CD4-positive, CD25-positive, alpha-beta regulatory T cell (primary cell): ENCODE data around the gene PIPOX. TPM values are rescaled to one million over a fixed set of nuclear protein-coding genes. Genes with fewer than 3 reads are reported as not detected.
A peak's percentile ranks its signal among the peaks of the same experiment; 100 is the strongest.

Experiments used
- ATAC-seq, 2 donors: fragments of 150-1000 bp; cut with Tn5 transposase; one replicate each; pipeline ENCODE4 v1.10.0; 2021; ENCODE audit warnings: low read depth in 2 of 2, moderate number of reproducible peaks in 2 of 2, moderate library complexity in 1 of 2
- DNase-seq, 3 donors: peaks; one replicate each; pipeline versions ENCODE4 v3.0.0 to v3.0.0-alpha.2; 2012 to 2022; ENCODE audit warnings: mixed read lengths in 1 of 3
- H3K27ac ChIP-seq: one replicate; pipeline ENCODE4 v1.7.0; 2013; ENCODE audit warnings: mild to moderate bottlenecking, low read length; ENCODE audit not compliant: insufficient read depth, poor library complexity, severe bottlenecking
- H3K27me3 ChIP-seq: one replicate; pipeline ENCODE4 v1.7.0; 2013; ENCODE audit warnings: low read length; ENCODE audit not compliant: control insufficient read depth, insufficient read depth
- H3K36me3 ChIP-seq: one replicate; pipeline ENCODE4 v1.7.0; 2013; ENCODE audit warnings: mild to moderate bottlenecking, low read length, moderate library complexity; ENCODE audit not compliant: control insufficient read depth, insufficient read depth
- H3K4me1 ChIP-seq: 2 replicates; pipeline ENCODE4 v1.7.0; 2013; ENCODE audit warnings: mild to moderate bottlenecking, low read length; ENCODE audit not compliant: insufficient read depth, control insufficient read depth, poor library complexity, severe bottlenecking
- H3K4me3 ChIP-seq: one replicate; pipeline ENCODE4 v1.7.0; 2013; ENCODE audit warnings: low read depth, mild to moderate bottlenecking, low read length, moderate library complexity
- H3K9me3 ChIP-seq, 2 experiments: 1 replicate in 1 of 2; 2 replicates in 1 of 2; pipeline ENCODE4 v1.7.0; 2013; ENCODE audit warnings: low read length in 2 of 2, mild to moderate bottlenecking in 1 of 2, moderate library complexity in 1 of 2; ENCODE audit not compliant: control insufficient read depth in 2 of 2
- H3K27ac Mint-ChIP-seq, 3 donors: one replicate each; pipeline ENCODE4 v1.8.0; 2020 to 2022; ENCODE audit warnings: mild to moderate bottlenecking in 3 of 3, mixed read lengths in 3 of 3, moderate library complexity in 2 of 3
- H3K27me3 Mint-ChIP-seq: one replicate; pipeline ENCODE4 v1.8.0; 2022; ENCODE audit warnings: mild to moderate bottlenecking, mixed read lengths
- H3K36me3 Mint-ChIP-seq: one replicate; pipeline ENCODE4 v1.8.0; 2020; ENCODE audit warnings: mixed read lengths
- H3K4me1 Mint-ChIP-seq, 4 donors: one replicate each; pipeline ENCODE4 v1.8.0; 2020 to 2022; ENCODE audit warnings: mixed read lengths in 4 of 4, mild to moderate bottlenecking in 1 of 4
- H3K4me3 Mint-ChIP-seq, 4 donors: one replicate each; pipeline ENCODE4 v1.8.0; 2020 to 2022; ENCODE audit warnings: mild to moderate bottlenecking in 4 of 4, mixed read lengths in 4 of 4, moderate library complexity in 3 of 4
- H3K9me3 Mint-ChIP-seq, 7 donors: one replicate each; pipeline ENCODE4 v1.8.0; 2020 to 2022; ENCODE audit warnings: mixed read lengths in 7 of 7, mild to moderate bottlenecking in 3 of 7, moderate library complexity in 2 of 7
- polyA plus RNA-seq, 4 donors: library from polyadenylated mRNA; unstranded; fragments of 300-500 nt; fragmentation: Illumina TruSeq; gene quantifications; one replicate each; pipeline ENCODE4 v1.2.3, GENCODE V29; 2021
- total RNA-seq: library from RNA; stranded (reverse); gene quantifications from one replicate; pipeline ENCODE4 v1.2.3, GENCODE V29; 2022

The PIPOX gene
- total and polyA plus RNA-seq, 5 donors from 2014 or later = 0.73 to 3.9 (median 1.4) TPM

GRCh38 chr17:29094101-29094708 is 51.3 kb downstream of the PIPOX start:
- ATAC-seq (no peak), DNase-seq (no peak)
- Mint-ChIP-seq H3K27me3 (no peaks in the 10 kb centered on the region), H3K9me3 (no peaks in the 10 kb centered on the region), H3K27ac (no peak overlapping the region), H3K4me3 (no peak overlapping the region), H3K36me3 (peaks cover 9% of the 10 kb centered on the region), H3K4me1 (no peaks in the 10 kb centered on the region)
- Histone ChIP-seq H3K9me3 (no peaks in the 10 kb centered on the region), H3K4me1 (no peaks in the 10 kb centered on the region), H3K36me3 (peaks cover 100% of the 10 kb centered on the region), H3K4me3 (no peak overlapping the region), H3K27ac (no peak overlapping the region), H3K27me3 (no peaks in the 10 kb centered on the region)

GRCh38 chr17:29095439-29095838 is 52.5 kb downstream of the PIPOX start:
- Mint-ChIP-seq H3K4me1 (no peaks in the 10 kb centered on the region), H3K4me3 (no peak overlapping the region), H3K27ac (no peak overlapping the region), H3K9me3 (no peaks in the 10 kb centered on the region), H3K27me3 (no peaks in the 10 kb centered on the region), H3K36me3 (peaks cover 9% of the 10 kb centered on the region)
- Histone ChIP-seq H3K9me3 (no peaks in the 10 kb centered on the region), H3K27me3 (no peaks in the 10 kb centered on the region), H3K4me3 (no peak overlapping the region), H3K27ac (no peak overlapping the region), H3K4me1 (no peaks in the 10 kb centered on the region), H3K36me3 (peaks cover 98% of the 10 kb centered on the region)
- DNase-seq (no peak), ATAC-seq (no peak)

- peak overlapping the region in 1 of 3 donors; percentile 52 for H3K27ac Mint-ChIP-seq
- H3K27ac ChIP-seq = no peak overlapping the region
- no peaks in the 10 kb centered on the region for H3K27me3 ChIP-seq
- peaks cover 95% of the 10 kb centered on the region for H3K36me3 ChIP-seq
- no peaks in the 10 kb centered on the region for H3K4me1 ChIP-seq
- DNase-seq = no peak
- no peak overlapping the region for H3K4me3 ChIP-seq
- no peaks in the 10 kb centered on the region for H3K4me1 Mint-ChIP-seq
- peaks cover 9% of the 10 kb centered on the region for H3K36me3 Mint-ChIP-seq
- H3K9me3 Mint-ChIP-seq = no peaks in the 10 kb centered on the region
- H3K4me3 Mint-ChIP-seq = no peak overlapping the region
- H3K9me3 ChIP-seq = no peaks in the 10 kb centered on the region
- ATAC-seq = no peak
- H3K27me3 Mint-ChIP-seq = no peaks in the 10 kb centered on the region
Measured at GRCh38 chr17:29096094-29096493, 53.2 kb downstream of the PIPOX start.

- Histone ChIP-seq H3K4me1 (no peaks in the 10 kb centered on the region), H3K27ac (no peak overlapping the region), H3K36me3 (peaks cover 91% of the 10 kb centered on the region), H3K4me3 (no peak overlapping the region), H3K27me3 (no peaks in the 10 kb centered on the region), H3K9me3 (no peaks in the 10 kb centered on the region)
- H3K9me3 Mint-ChIP-seq = peaks cover 0 to 1% (median 0%) of the 10 kb centered on the region in 7 donors
- H3K36me3 Mint-ChIP-seq = peaks cover 25% of the 10 kb centered on the region
- ATAC-seq (no peak), DNase-seq (no peak)
- no peaks in the 10 kb centered on the region for H3K27me3 Mint-ChIP-seq
- no peak overlapping the region for H3K27ac Mint-ChIP-seq
- H3K4me1 Mint-ChIP-seq = peaks cover 0 to 4% (median 3%) of the 10 kb centered on the region in 4 donors
- no peak overlapping the region for H3K4me3 Mint-ChIP-seq
Measured at GRCh38 chr17:29099527-29099926, 56.6 kb downstream of the PIPOX start.

- Mint-ChIP-seq H3K27me3 (no peaks in the 10 kb centered on the region), H3K4me1 (peaks cover 0 to 4% (median 3%) of the 10 kb centered on the region in 4 donors), H3K36me3 (peaks cover 29% of the 10 kb centered on the region), H3K4me3 (no peak overlapping the region), H3K9me3 (peaks cover 0 to 1% (median 0%) of the 10 kb centered on the region in 7 donors), H3K27ac (no peak overlapping the region)
- no peak for ATAC-seq
- Histone ChIP-seq H3K9me3 (no peaks in the 10 kb centered on the region), H3K27ac (no peak overlapping the region), H3K36me3 (peaks cover 87% of the 10 kb centered on the region), H3K4me1 (no peaks in the 10 kb centered on the region), H3K27me3 (no peaks in the 10 kb centered on the region), H3K4me3 (no peak overlapping the region)
- DNase-seq = no peak
Measured at GRCh38 chr17:29100296-29100695, 57.4 kb downstream of the PIPOX start.

- H3K36me3 Mint-ChIP-seq = peaks cover 38% of the 10 kb centered on the region
Measured at GRCh38 chr17:29102046-29102445, 59.1 kb downstream of the PIPOX start.

GRCh38 chr17:29102741-29103181 is 59.8 kb downstream of the PIPOX start:
- DNase-seq = no peak
- Mint-ChIP-seq H3K9me3 (peaks cover 0 to 1% (median 0%) of the 10 kb centered on the region in 7 donors), H3K27me3 (no peaks in the 10 kb centered on the region), H3K4me1 (peaks cover 0 to 4% (median 3%) of the 10 kb centered on the region in 4 donors), H3K4me3 (no peak overlapping the region), H3K36me3 (peaks cover 37% of the 10 kb centered on the region), H3K27ac (peak overlapping the region in 1 of 3 donors; percentile 97)
- no peak for ATAC-seq
- Histone ChIP-seq H3K9me3 (no peaks in the 10 kb centered on the region), H3K27ac (no peak overlapping the region), H3K36me3 (peaks cover 86% of the 10 kb centered on the region), H3K4me1 (no peaks in the 10 kb centered on the region), H3K27me3 (no peaks in the 10 kb centered on the region), H3K4me3 (no peak overlapping the region)

More at GRCh38 chr17:29102046-29102445, 59.1 kb downstream of the PIPOX start:
- peak overlapping the region in 2 of 3 donors; percentile 38 to 59 for H3K27ac Mint-ChIP-seq
- no peaks in the 10 kb centered on the region for H3K27me3 Mint-ChIP-seq
- no peak for DNase-seq
- Histone ChIP-seq H3K36me3 (peaks cover 87% of the 10 kb centered on the region), H3K4me3 (no peak overlapping the region), H3K4me1 (no peaks in the 10 kb centered on the region), H3K9me3 (no peaks in the 10 kb centered on the region), H3K27ac (no peak overlapping the region), H3K27me3 (no peaks in the 10 kb centered on the region)
- H3K4me3 Mint-ChIP-seq = no peak overlapping the region
- no peak for ATAC-seq
- peaks cover 0 to 1% (median 0%) of the 10 kb centered on the region in 7 donors for H3K9me3 Mint-ChIP-seq
- H3K4me1 Mint-ChIP-seq = peaks cover 0 to 4% (median 3%) of the 10 kb centered on the region in 4 donors

GRCh38 chr17:29103341-29103740 is 60.4 kb downstream of the PIPOX start:
- no peak for ATAC-seq
- no peak for DNase-seq
- Histone ChIP-seq H3K4me1 (no peaks in the 10 kb centered on the region), H3K27ac (no peak overlapping the region), H3K36me3 (peaks cover 86% of the 10 kb centered on the region), H3K4me3 (no peak overlapping the region), H3K9me3 (no peaks in the 10 kb centered on the region), H3K27me3 (no peaks in the 10 kb centered on the region)
- no peak overlapping the region for H3K27ac Mint-ChIP-seq
- peaks cover 36% of the 10 kb centered on the region for H3K36me3 Mint-ChIP-seq
- H3K4me3 Mint-ChIP-seq = no peak overlapping the region
- no peaks in the 10 kb centered on the region for H3K27me3 Mint-ChIP-seq
- H3K9me3 Mint-ChIP-seq = peaks cover 0 to 1% (median 0%) of the 10 kb centered on the region in 7 donors
- peaks cover 0 to 5% (median 3%) of the 10 kb centered on the region in 4 donors for H3K4me1 Mint-ChIP-seq
